NCI-H2196 (cell line): ENCODE results near the gene CCNG1.

Experiments
- DNase-seq: peaks from one replicate; lab custom pipeline; 2025; ENCODE audit not compliant: unreplicated experiment; lab: John Stamatoyannopoulos, UW

The CCNG1 gene

DNA sequence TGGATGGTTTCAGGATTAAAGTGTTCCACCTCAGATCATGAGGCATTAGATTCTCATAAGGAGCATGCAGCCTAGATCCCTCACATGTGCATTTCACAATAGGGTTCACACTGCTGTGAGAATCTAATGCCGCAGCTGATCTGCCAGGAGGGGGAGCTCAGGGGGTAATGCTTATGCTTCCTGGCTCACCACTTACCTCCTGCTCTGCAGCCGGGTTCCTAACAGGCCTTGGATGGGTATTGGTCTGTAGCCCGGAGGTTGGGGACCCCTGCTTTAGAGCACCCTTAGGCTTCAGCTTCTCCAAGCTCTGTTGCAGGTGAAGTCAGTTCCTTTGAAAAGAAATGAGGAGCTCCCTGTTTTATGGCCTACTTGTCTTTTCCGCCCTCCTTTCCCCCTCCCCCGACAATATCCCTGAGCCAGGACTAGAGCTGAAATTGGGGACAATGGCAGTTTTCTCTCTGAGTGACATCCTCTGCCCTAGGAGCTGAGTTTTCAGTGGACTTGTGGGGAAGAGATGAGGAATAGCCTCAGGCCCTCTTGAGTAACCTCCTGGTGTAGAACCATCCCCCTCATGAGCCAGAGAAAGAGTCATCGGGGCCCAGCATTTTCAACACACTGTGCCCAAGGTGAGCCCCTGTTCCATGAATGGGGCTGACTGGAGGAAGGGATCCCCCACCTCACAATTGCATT lies 51.8 kb downstream of the CCNG1 start:
- DNase-seq = no peak

- no peak for DNase-seq
Observed at GRCh38 chr5:163489745-163490075, 52.3 kb downstream of the CCNG1 start.
